Adipocyte (in vitro differentiated cells): ENCODE data around the gene RFK.

Experiments used
- DNase-seq: peaks from one replicate; pipeline ENCODE4 v3.0.0-alpha.2; 2015; ENCODE audit warnings: low read depth
- H3K27me3 ChIP-seq: replicated peaks from 2 replicates; pipeline ENCODE4 v1.7.0; 2013; ENCODE audit warnings: mild to moderate bottlenecking, low read length, moderate library complexity; ENCODE audit not compliant: control insufficient read depth, insufficient read depth
- H3K36me3 ChIP-seq: 2 replicates; pipeline ENCODE4 v1.7.0; 2013; ENCODE audit warnings: low read length, mild to moderate bottlenecking, moderate library complexity; ENCODE audit not compliant: control insufficient read depth, insufficient read depth, severe bottlenecking
- H3K4me1 ChIP-seq: 2 replicates; pipeline ENCODE4 v1.7.0; 2013; ENCODE audit warnings: mild to moderate bottlenecking, low read length, moderate library complexity; ENCODE audit not compliant: control insufficient read depth, insufficient read depth
- H3K4me3 ChIP-seq: 2 replicates; pipeline ENCODE4 v1.7.0; 2013; ENCODE audit warnings: mild to moderate bottlenecking, low read length, moderate library complexity
- H3K9ac ChIP-seq: 2 replicates; pipeline ENCODE4 v1.7.0; 2013; ENCODE audit warnings: mild to moderate bottlenecking, low read length, moderate library complexity
- H3K9me3 ChIP-seq: 2 replicates; pipeline ENCODE4 v1.7.0; 2013; ENCODE audit warnings: mild to moderate bottlenecking, low read length, moderate library complexity; ENCODE audit not compliant: control insufficient read depth

Gene RFK

GRCh38 chr9:76425677-76426453 is 31.6 kb upstream of the RFK start:
- H3K27me3 ChIP-seq: no peaks in the 10 kb centered on the region
- no peaks in the 10 kb centered on the region for H3K9me3 ChIP-seq
- no peak overlapping the region for H3K4me3 ChIP-seq
- no peaks in the 10 kb centered on the region for H3K4me1 ChIP-seq
- DNase-seq: no peak
- no peak overlapping the region for H3K9ac ChIP-seq
- H3K36me3 ChIP-seq: no peaks in the 10 kb centered on the region

GRCh38 chr9:76424491-76424890 is 30.3 kb upstream of the RFK start:
- Histone ChIP-seq H3K27me3 (no peaks in the 10 kb centered on the region), H3K4me3 (no peak overlapping the region), H3K36me3 (no peaks in the 10 kb centered on the region), H3K9me3 (no peaks in the 10 kb centered on the region), H3K4me1 (no peaks in the 10 kb centered on the region), H3K9ac (no peak overlapping the region)
- no peak for DNase-seq

- Histone ChIP-seq H3K9me3 (no peaks in the 10 kb centered on the region), H3K4me1 (no peaks in the 10 kb centered on the region), H3K9ac (no peak overlapping the region), H3K27me3 (no peaks in the 10 kb centered on the region), H3K4me3 (no peak overlapping the region), H3K36me3 (no peaks in the 10 kb centered on the region)
- DNase-seq: no peak
Observed at GRCh38 chr9:76423216-76424177, 29.3 kb upstream of the RFK start.

DNA sequence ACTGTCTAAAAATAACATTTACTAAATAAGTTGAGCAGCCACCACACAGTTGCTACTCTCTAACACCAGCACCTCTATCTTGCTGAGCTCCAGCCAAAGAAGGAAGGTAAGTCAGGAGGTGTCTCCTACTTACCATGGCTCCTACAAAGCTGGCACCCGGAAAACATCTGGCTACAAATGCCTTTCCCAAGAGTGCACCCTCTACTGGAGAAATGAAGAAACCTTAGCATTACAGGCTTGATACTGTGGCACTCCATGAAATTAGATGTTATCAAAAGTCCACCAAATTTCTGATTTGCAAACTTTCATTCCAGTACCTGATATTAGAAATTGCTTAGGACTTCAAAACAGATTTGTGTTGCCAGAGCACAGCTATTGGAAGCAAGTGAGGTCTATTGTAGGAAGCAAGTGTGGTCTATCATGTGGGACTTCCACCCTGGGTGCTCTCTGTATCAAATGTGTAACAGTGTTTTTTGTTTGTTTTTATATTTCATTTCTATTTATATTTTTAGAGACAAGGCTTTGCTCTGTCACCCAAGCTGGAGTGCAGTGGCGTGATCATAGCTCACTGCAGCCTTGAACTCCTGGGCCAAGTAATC is 25.7 kb upstream of the RFK start:
- Histone ChIP-seq H3K27me3 (no peaks in the 10 kb centered on the region), H3K9ac (no peak overlapping the region), H3K4me1 (no peaks in the 10 kb centered on the region), H3K4me3 (no peak overlapping the region), H3K36me3 (no peaks in the 10 kb centered on the region), H3K9me3 (no peaks in the 10 kb centered on the region)
- peak; percentile 21 for DNase-seq

DNA sequence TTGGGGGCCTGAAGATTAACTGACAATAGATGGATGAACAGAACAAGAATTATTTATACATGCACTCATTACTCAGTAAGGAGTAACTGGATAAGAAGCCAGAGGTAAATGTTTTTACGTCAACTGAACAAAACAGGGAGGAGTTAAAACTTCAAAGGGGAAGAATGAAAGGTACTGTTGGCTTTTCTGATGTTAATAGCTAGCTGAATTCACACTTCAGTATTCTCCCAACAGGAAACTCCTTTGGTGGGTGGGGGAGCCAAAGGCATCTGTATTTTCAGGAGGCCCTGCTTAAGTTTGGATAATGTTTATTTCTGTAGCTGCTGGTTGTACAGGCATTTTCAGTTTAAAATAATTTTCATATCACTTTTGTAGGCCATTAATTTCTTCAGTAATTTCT is 23.2 kb upstream of the RFK start:
- Histone ChIP-seq H3K36me3 (no peaks in the 10 kb centered on the region), H3K9ac (no peak overlapping the region), H3K27me3 (no peaks in the 10 kb centered on the region), H3K4me1 (no peaks in the 10 kb centered on the region), H3K9me3 (peaks cover 6% of the 10 kb centered on the region), H3K4me3 (no peak overlapping the region)
- DNase-seq: no peak

DNA sequence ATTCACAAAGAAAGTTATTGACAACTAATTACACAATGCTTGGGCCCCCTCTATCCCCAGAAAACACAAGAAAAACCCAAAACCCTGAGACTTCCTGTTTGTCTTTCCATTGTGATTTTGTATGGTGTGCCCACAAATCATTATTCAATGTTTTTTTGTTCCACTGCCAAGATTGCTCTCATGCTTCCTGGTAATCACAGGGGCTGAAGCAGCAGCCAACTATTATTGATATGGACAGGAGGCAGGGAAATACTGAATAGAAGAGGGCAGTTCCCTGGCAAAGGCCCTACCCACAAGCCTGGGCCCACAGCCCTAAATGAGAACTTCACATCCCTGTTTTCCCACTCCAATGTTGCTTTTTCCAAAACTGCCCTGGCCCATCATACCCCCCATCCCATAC is 21.5 kb upstream of the RFK start:
- H3K9me3 ChIP-seq: peaks cover 6% of the 10 kb centered on the region
- H3K27me3 ChIP-seq: no peaks in the 10 kb centered on the region
- H3K4me1 ChIP-seq: no peaks in the 10 kb centered on the region
- no peak overlapping the region for H3K9ac ChIP-seq
- no peaks in the 10 kb centered on the region for H3K36me3 ChIP-seq
- H3K4me3 ChIP-seq: no peak overlapping the region
- peak; percentile 25 for DNase-seq

DNA sequence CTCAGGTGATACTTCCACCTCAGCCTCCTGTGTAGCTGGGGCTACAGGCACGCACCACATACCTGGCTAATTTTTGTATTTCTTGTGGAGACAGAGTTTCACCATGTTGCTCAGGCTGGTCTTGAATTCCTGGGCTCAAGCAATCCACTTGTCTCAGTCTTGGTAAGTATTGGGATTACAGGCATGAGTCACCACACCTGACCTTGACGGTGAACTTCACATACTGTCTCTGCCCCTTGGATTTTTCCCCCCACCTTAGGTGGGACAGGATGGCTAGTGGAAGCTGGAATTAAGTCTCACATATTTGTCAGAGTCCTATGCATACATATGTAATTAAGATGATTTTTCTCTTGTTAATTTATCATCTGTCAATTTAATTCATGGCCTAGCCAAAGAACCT is 20.9 kb upstream of the RFK start:
- no peaks in the 10 kb centered on the region for H3K4me1 ChIP-seq
- H3K27me3 ChIP-seq: no peaks in the 10 kb centered on the region
- no peaks in the 10 kb centered on the region for H3K36me3 ChIP-seq
- no peak overlapping the region for H3K9ac ChIP-seq
- no peak overlapping the region for H3K4me3 ChIP-seq
- H3K9me3 ChIP-seq: peaks cover 6% of the 10 kb centered on the region
- no peak for DNase-seq

- peaks cover 6% of the 10 kb centered on the region for H3K9me3 ChIP-seq
- no peak overlapping the region for H3K4me3 ChIP-seq
- no peak for DNase-seq
- no peaks in the 10 kb centered on the region for H3K36me3 ChIP-seq
- no peak overlapping the region for H3K9ac ChIP-seq
- H3K27me3 ChIP-seq: no peaks in the 10 kb centered on the region
- H3K4me1 ChIP-seq: no peaks in the 10 kb centered on the region
Observed at GRCh38 chr9:76414661-76415060, 20.4 kb upstream of the RFK start.

DNA sequence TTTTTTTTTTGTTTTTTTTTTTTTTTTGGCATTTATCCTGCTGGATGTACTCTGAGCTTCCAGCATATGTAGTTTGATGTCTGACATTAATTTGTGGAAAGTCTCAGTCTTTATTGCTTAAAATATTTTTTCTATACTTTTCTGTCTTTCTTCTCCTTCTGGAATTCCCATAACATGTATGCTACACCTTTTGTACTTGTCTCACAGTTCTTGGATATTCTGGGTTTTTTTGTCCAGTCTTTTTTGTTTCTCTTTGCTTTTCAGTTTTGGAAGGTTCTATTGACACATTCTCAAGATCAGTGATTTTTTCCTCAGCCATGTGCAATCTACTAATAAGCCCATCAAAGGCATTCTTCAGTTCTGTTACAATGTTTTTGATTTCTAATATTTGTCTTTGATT is 19.4 kb upstream of the RFK start:
- Histone ChIP-seq H3K4me1 (no peaks in the 10 kb centered on the region), H3K4me3 (no peak overlapping the region), H3K9ac (no peak overlapping the region), H3K36me3 (no peaks in the 10 kb centered on the region), H3K9me3 (peaks cover 6% of the 10 kb centered on the region), H3K27me3 (no peaks in the 10 kb centered on the region)
- DNase-seq: no peak

- Histone ChIP-seq H3K27me3 (no peaks in the 10 kb centered on the region), H3K36me3 (no peaks in the 10 kb centered on the region), H3K4me3 (no peak overlapping the region), H3K9me3 (peaks cover 6% of the 10 kb centered on the region), H3K4me1 (no peaks in the 10 kb centered on the region), H3K9ac (no peak overlapping the region)
- DNase-seq: no peak
Observed at GRCh38 chr9:76412638-76413037, 18.4 kb upstream of the RFK start.

DNA sequence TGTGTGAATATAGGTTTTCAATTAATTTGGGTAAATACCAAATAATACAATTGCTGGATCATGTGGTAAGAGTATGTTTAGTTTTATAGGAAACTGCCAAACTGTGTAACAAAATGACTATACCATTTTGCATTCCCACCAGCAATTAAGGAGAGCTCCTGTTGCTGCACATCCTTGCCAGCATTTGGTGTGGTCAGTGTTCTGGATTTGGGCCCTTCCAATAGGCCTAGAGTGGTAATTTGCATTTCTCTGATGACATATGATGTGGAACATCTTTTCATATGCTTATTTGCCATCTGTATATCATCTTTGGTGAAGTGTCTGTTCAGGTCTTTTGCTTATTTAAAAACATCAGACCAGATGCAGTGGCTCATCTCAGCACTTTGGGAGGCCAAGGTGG is 11.6 kb upstream of the RFK start:
- Histone ChIP-seq H3K36me3 (no peaks in the 10 kb centered on the region), H3K4me1 (peaks cover 7% of the 10 kb centered on the region), H3K9ac (no peak overlapping the region), H3K27me3 (no peaks in the 10 kb centered on the region), H3K4me3 (no peak overlapping the region), H3K9me3 (no peaks in the 10 kb centered on the region)
- DNase-seq: no peak
